NCI-H748 (cell line): ENCODE data around the gene PEAK1.

ENCODE experiments used
- DNase-seq: peaks from one replicate; lab custom pipeline; 2025; ENCODE audit not compliant: unreplicated experiment; lab: John Stamatoyannopoulos, UW

Gene PEAK1

DNA sequence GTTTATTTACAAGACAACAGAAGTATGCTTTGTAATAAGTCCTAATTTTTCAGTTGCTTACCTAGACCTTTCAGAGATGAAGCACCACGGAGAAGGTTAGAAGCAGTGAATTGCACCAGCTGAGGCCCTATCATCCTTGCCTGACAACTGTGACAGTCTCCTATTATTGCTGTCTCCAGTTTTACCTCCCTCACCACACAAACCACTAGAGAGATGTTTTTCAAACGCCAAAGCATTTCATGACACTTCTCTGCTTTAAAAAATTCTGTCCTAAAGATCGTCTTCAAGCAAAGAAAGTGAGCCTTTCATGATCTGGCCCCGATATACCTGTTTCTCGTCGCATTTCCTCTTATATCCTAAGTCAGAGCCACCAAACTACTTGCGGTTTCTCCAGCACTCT lies 276.7 kb downstream of the PEAK1 start:
- no peak for DNase-seq

DNA sequence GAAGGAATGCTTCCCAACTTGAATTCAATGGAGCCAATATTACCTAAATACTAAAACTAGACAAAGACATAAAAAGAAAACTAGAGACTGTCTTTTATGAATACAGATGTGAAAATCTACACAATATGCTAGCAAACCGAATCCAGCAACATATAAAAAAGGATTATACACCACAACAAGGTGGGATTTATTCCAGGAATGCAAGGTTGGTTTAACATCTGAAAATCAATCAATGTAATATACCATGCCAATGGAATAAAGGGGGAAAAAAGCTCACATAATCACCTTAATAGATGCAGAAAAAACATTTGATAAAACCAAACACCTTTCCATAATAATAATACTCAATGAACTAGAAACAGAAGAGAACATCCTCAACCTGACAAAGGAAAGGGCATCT lies 279.7 kb downstream of the PEAK1 start:
- no peak for DNase-seq

DNA sequence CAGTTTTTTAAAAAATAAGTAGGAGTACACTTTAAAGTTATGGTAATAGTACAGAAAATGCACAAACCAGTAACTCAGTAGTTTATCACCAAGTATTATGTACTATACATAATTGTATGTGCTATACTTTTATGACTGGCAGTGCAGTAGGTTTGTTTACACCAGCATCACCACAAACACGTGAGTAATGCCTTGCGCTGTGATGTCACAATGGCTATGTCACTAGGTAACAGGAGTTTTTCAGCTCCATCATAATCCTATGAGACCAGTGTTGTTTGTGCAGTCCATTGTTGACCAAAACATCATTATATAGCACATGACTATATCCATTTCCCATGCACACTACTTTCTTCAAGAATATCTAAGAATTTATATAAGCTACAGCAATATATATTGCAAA lies 280.6 kb downstream of the PEAK1 start:
- DNase-seq: no peak

DNA sequence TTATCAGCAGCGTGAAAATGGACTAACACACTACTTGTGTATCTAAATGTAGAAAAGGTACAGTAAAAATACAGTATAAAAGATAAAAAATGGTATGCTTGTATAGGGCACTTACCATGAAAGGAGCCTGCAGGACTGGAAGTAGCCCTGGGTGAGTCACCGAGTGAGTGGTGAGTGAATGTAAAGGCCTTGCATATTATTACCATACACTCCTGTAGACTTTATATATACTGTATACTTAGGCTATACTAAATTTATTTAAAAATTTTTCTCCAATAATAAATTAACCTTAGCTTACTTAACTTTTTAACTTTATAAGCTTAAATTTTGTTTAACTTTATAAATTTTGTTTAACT lies 281.8 kb downstream of the PEAK1 start:
- no peak for DNase-seq

DNA sequence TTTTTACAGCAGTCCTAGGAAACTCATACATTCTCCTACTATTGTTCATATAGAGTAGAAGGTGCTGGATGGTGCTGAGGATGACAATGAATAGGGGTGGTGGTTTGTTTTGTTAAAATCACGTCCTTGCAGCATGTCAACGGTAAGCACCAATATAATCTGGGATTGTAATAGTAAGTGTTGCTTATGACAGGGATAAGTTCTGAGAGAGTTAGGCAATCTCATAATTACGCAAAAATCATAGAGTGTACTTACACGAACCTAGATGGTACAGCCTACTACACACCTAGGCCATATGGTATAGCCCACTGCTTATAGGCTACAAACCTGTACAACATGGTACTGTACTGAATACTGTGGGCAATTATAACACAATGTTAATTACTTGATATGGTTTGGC lies 284.7 kb downstream of the PEAK1 start:
- no peak for DNase-seq

DNA sequence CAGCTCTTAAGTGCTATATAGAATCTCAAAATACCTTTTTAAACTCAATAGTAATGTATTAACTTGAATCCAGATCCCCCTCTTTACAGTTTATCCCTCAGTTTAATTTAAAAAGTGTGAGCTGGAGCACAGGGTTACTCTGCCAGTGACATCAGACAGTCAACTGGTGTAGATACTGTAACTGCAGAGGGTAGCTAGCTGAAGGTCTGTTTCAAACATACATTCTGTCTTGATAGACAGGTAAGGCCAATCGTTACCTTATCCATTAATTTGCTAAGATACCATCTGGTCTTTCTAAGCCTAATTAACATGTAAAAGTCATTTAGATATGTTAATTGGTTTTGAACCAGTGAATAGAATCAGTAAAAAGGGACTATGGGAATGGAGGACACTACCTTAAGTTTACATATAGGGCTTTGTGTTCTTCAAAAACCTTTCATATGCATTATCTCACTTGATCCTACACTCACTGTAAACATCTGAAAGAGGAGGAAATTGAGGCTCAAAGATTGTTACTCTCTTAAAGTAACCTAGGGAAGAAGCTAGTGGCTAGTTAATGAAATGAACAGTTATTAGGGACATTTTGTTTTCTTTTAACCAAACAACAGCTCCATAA lies 289.5 kb downstream of the PEAK1 start:
- no peak for DNase-seq

DNA sequence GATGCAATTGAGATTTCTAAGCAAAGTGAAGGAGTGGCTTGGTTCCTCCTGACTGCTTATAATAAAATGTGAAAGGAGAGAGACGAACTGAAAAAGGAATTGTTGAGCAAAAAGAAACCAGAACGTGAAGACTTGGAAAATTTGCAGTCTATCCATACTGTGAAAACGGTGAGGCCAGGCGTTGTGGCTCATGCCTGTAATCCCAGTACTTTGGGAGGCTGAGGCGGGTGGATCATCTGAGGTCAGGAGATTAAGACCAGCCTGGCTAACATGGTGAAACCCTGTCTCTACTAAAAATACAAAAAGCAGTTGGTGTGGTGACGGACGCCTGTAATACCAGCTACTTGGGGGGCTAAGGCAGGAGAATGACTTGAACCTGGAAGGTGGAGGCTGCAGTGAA lies 292.3 kb downstream of the PEAK1 start:
- no peak for DNase-seq

DNA sequence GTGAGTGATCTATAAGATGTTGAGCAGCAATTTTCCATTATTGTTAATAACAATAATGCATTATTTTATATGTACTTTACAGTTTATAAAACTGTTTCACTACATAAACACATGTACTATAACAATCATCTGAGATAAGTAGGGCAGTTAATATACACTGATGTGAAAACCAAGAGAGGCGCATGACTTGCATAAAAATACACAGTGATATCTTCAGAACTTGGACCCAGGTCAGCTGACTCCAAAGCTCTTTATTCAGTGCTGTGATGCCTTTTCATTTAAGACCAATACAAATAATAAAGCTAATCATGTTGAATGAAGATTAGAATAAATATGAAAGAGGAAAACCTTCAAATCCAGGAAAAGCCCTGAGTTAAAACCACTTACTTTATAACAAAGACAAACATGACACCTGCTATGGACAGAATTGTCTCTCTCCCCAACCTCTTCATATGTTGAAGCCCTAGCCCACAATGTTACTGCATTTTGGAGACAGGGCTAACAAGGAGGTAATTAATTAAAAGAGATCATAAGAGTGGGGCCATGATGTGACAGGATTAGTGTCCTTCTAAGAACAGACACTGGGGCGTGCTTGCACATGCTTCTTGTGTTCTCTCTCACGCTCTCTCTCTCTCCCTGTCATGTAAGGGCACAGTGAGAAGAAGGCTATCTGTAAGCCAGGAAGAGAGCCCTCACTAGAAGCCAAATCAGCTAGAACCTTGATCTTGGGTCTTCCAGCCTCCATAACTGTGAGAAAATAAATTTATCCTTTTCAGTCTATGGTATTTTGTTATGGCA lies 293.2 kb downstream of the PEAK1 start:
- DNase-seq: no peak

DNA sequence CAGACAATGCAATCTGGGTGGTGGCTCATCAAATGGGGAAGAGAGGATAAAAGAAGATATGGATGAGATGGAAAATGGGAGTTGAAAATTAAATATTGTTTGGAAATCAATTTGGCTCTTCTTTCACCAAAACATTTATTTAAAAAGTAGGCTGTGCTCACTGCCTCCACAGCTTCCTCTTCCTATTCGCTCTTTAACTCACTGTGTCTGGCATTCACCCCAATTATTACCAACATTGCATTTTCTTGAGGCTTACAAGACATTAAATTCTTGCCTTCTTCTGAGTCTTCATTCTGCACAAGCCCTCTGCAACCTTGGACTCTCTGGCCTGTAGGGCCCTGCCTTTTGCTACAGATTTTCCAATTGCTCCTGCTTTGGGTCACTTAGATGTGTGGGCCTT lies 296.1 kb downstream of the PEAK1 start:
- DNase-seq: no peak

DNA sequence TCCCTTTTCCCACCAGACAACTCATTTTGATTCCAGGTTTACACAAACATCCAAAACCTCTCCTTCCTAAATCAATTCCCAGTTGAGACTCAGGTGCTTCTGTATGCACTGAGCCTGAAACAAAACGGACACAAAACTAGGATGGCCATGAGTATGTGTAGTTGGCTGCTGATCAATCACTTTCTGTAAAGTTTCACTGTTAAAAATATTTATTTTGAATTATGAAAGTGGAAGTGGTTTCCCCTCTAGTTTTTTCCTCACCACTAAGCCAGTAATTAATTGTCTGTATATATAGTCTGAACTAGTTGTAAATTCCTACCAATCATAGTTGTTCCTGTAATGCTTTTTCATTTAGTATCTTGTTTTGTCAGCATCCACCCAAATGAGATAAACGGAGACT lies 297.3 kb downstream of the PEAK1 start:
- DNase-seq: no peak

DNA sequence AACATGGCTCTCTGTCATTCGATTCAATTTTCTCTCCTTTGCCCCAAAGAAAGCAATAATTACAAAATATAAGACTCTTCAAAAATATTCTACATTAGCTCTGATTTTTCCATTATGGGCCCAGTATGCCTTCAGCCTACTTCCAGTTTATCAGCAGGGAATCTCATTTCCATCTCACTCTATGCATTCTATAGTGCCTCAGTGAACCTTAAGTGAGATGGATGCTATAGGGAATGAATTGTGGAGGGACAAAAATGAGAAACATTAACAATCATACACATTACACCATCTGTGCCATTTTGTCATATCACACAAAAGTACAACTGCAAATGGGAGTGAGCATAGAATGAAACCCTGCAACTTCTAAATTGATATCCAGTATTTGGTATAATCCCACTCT lies 298.3 kb downstream of the PEAK1 start:
- no peak for DNase-seq

DNA sequence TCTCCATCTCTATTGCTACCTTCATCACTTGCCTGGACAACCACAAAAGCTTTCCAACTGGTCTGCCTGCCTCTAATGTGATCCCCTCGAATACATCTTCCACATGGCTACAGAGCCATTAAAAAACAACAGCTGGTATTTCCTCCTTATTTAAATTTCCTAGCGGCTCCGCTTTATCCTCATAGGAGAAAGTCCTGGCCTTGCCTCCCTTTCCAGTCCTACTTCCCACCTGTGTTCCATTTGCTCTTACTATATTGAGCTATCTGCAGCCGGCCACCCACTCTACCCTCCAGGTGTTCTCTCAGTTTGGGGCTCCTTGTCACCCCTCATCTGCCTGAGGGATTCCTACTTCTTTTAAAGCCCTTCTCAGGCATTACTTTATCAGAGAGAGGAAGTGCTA lies 299.3 kb downstream of the PEAK1 start:
- no peak for DNase-seq

DNA sequence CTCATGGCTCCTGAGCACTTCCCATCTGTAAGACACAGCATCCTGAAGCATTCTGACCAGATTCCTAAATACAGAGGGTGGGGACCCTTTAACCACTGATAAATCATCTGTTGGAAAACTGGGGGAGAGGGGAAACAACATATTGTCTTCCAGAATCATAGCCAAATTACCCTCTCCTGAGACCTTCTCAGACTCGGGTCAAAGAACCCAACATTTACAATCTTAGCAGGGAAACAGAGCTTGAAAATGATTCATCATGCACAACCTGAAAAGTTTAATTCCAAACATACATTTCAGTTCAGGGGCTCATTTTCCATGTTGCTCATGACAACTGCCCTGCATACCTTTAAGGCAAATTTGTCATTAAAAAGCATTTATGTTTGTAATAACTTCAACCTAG lies 300.5 kb downstream of the PEAK1 start:
- no peak for DNase-seq

DNA sequence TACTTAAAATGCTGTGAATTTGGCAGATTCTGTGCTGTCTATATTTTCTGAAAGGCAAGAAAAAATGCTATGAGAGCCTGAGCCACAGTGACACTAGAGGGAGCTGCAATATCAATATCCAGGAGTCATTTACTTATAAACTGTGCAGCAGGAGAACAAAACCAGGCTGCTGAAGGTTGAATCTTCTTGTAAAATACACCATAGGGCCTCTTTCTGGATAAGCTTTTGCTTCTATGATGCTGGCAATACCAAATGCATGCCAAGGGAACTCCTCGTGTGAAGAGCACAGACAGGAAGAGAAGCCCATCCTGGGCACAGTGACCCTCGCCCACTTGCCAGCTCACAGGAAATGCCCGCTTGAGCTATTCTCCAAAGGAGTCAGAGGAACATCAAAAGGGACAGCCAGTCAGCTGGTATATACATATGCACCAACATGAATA lies 301.0 kb downstream of the PEAK1 start:
- peak; percentile 32 for DNase-seq

DNA sequence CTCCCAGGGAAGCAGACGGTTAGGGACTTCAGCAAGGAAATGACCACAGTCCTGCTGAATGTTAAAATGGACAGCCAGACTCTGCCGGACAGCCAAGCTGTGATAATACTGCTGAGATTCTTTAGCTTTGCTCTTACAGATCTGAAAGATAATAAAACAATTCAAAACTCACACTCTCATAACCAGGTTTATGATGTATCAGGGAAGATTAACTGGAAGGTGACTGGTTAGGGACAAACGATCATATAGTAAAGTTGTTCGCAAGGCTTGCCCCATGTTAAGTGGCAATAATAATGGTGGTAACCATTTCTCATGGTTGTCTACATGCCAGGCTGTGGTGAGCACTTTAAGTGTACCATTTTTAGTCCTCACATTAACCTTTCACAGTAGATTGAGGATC lies 304.7 kb downstream of the PEAK1 start:
- DNase-seq: no peak

DNA sequence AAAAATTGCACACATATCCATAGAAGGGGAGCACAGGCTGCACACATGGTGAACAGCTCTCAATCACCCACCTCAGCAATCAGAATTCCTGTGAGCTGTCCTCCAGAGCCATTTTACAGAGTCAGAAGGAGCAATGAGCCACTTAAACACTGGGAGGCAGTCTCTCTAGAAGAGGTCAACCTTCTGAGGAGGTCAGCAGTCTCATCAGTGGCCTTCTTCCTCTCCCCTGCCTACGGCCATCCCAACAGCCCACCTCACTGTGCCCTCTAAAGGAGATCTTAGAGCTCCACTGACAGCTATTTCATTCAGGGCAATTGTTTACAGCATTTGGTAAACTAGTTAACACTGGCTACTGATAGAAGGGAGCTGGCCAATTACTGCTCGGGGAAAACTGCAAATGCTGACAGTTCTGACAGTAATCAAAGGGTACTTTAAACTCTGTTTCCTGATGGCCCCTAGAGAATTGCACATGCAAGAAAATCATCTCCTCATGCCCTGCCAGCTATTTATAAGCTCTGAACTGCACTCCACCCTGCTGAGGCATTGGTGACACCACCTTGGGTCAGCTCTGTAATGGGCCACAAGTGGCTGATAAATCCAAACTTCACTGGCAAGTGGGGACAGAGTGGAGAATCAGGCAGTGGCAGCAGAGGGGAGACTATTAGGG lies 306.9 kb downstream of the PEAK1 start:
- DNase-seq: no peak

DNA sequence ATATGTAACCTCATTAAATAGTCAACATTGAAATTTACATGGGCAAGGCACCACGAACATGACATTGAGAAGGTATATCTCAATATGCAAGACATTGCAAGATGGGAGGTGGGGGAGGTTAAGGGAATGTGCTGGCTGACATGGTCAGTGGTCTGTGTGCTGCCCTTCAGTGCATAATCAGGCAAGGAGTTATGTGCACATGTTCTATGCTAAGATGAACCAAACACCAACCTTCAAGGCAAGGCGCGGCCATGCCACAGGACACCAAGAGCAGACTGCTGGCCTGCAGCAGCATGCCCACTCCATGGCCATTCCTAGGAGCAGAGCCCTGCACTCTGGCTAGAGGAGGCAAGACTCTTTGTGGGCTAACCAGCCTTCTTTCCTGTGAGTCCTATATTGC lies 308.1 kb downstream of the PEAK1 start:
- DNase-seq: no peak

DNA sequence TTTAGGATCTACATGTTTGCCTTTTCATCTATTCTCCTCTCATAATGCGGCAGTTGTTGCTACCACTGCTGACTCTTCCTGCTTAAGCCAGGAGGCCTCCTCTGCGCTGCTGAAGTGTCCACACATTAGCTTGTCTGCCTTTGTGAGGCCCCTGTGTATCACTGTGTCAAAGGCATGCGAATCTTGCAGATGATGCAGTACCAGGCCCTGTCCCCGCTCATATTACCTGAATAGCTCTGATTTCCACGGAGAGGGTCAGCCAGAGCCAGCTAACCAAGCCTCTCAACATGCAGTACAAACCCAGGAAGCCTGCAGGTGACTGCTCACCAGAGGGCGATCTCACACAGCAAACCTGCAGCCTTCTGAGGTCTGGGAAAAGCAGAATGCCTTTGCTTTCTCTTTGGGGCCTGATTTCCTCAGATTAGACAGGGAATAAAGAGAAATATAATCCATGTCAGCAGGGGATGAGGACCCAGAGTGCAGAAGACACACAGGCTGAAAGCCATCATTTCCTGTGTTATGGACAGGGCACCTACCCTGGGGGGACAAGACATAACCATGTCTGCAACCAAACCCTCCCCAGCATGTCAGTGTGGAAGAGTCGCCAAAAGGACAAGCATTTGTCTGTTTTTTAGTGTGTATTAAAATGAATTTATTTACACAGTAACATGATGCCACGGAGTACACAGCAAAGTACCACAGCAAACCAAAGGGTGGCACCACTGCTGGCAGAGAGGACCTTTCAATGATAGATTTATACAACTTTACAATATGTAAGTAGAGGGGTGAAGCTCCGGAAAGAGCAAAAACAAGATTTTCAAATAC lies 312.2 kb downstream of the PEAK1 start:
- DNase-seq: peak; percentile 46

DNA sequence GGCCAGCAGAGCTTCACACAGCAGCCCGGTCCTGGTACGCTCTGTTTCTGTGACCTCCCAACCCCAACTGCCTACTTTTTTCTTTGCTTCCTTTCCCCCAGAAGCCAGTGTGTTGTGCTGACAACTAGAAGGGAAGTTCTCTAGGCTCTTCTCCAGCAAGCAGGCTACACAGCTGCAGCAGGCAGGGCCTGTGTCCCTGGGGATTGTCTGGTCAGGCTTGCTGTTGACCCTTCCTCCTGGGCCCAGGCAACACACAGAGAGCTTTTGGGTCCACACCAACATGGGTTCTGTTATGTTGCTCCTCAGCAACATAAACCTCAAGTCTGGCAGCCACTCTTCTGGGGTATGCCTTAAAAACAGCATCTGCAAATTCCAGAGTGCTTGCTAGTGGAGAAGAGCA lies 312.8 kb downstream of the PEAK1 start:
- no peak for DNase-seq

DNA sequence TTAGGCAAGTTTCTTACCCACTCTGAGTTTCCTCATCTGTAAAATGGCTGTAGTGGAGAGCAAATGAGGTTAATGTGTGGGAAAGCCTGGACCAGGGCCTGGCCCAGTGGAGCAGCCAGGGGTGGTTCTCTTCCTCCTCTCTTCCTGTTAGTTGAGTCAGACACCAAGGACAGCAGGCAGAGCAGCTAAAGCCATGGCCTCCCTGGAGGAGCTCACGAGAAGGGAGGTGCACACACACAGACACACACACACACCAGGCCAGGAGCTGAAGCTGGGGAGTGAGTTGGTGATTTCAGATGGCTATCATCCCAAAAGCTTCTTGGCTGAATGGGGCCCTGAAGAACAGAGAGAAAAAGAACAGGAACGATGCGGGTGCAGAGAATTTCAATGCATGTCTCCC lies 315.7 kb downstream of the PEAK1 start:
- no peak for DNase-seq

DNA sequence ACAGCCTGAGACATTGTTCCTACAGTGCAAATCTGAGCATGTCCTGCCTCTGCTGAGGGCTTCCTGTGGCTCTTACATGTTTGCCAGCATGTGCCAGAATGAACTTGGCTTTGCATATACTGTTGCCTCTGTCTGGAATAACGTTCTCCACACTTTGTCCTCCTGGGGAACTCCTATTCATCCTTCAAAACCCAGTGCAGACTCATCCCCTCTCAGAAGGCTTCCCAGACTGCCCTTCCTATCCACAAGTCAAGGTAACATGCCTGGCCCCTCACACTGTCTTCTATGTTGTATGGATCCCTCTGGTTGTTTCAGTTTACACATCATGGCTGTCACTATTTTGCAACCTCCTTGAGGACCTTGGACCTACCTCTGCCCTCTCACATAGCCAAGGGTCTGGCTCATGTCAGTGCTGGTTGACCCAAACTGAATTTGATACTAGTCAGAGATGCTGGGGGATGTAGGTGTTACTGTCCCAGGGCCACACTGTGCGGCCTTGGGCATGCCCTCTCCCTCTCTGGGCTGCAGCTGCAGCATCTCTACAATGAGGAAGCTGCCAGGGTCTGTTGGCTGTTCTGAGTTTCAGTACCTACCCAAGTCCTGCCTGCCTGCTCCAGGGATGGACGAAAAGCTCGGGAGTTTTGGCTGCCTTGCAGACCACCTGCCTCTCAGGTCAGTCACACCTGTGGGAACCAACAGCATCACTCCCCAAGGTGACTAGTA lies 320.0 kb downstream of the PEAK1 start:
- DNase-seq: no peak
